Caco-2 (cell line): Measurements from ENCODE around the gene DOCK2. TPM values are rescaled to one million over a fixed set of nuclear protein-coding genes. Genes with fewer than 3 reads are reported as not detected.

Experiments used
- BruUV-seq: library from RNA; stranded (reverse); fragments of 400-500 nt; replicated peaks from 2 replicates; lab custom pipeline; 2021; lab: Mats Ljungman, UMichigan
- CTCF ChIA-PET: fragments of 300-600 bp; sonication (Branson Sonifier 250); formaldehyde crosslinking; loops from one replicate; lab custom pipeline; 2022; ENCODE audit warnings: antibody characterized with exemption; lab: Charles Lee
- POLR2A ChIA-PET: fragments of 300-600 bp; sonication (Branson Sonifier 250); formaldehyde crosslinking; loops from one replicate; lab custom pipeline; 2022; ENCODE audit warnings: antibody characterized with exemption; lab: Charles Lee
- DNase-seq, 2 experiments: peaks; one replicate each; pipeline versions ENCODE4 v3.0.0 to v3.0.0-alpha.2; 2020 to 2022
- H3K27me3 ChIP-seq: replicated peaks from 2 replicates; pipeline ENCODE4 v1.6.0; 2011; ENCODE audit warnings: low read length; ENCODE audit not compliant: control insufficient read depth, insufficient read depth
- H3K36me3 ChIP-seq: 2 replicates; pipeline ENCODE4 v1.5.1; 2011; ENCODE audit warnings: low read length; ENCODE audit not compliant: control insufficient read depth, insufficient read depth
- H3K4me1 ChIP-seq: fragments of 250-450 bp; sonication (Bioruptor Pico); 2 replicates; pipeline ENCODE4 v1.5.1; 2020; ENCODE audit warnings: mild to moderate bottlenecking
- H3K4me3 ChIP-seq: 2 replicates; pipeline ENCODE4 v1.5.1; 2011; ENCODE audit warnings: low read depth, mild to moderate bottlenecking, control low read depth, low read length
- H3K9me3 ChIP-seq: fragments of 250-450 bp; sonication (Bioruptor Pico); 2 replicates; pipeline ENCODE4 v1.5.1; 2020; ENCODE audit warnings: mild to moderate bottlenecking, moderate library complexity
- H3K27ac Mint-ChIP-seq: one replicate; pipeline ENCODE4 v1.8.0; 2022; ENCODE audit warnings: mixed read lengths; ENCODE audit not compliant: unreplicated experiment
- H3K27me3 Mint-ChIP-seq: one replicate; pipeline ENCODE4 v1.8.0; 2022; ENCODE audit warnings: mixed read lengths; ENCODE audit not compliant: insufficient read depth, unreplicated experiment
- H3K36me3 Mint-ChIP-seq: one replicate; pipeline ENCODE4 v1.8.0; 2022; ENCODE audit warnings: mild to moderate bottlenecking, mixed read lengths; ENCODE audit not compliant: insufficient read depth, unreplicated experiment
- H3K4me1 Mint-ChIP-seq: one replicate; pipeline ENCODE4 v1.8.0; 2022; ENCODE audit warnings: low read depth, mixed read lengths; ENCODE audit not compliant: unreplicated experiment
- H3K4me3 Mint-ChIP-seq: one replicate; pipeline ENCODE4 v1.8.0; 2022; ENCODE audit warnings: mild to moderate bottlenecking, moderate library complexity, mixed read lengths; ENCODE audit not compliant: unreplicated experiment
- H3K9me3 Mint-ChIP-seq: one replicate; pipeline ENCODE4 v1.8.0; 2022; ENCODE audit warnings: mixed read lengths; ENCODE audit not compliant: unreplicated experiment
- CTCF ChIP-seq, 2 experiments: fragments of 200-600 bp in 1 of 2; IDR thresholded peaks; 1 replicate in 1 of 2; 2 replicates in 1 of 2; pipeline versions ENCODE4 v1.5.1 to v1.8.0; 2011 to 2022; ENCODE audit warnings: antibody characterized with exemption in 1 of 2, control low read depth in 1 of 2, inconsistent platforms in 1 of 2, low read depth in 1 of 2, low read length in 1 of 2, mild to moderate bottlenecking in 1 of 2, moderate library complexity in 1 of 2; ENCODE audit not compliant: insufficient read depth in 1 of 2, severe bottlenecking in 1 of 2, unreplicated experiment in 1 of 2
- intact Hi-C: fragments of 100-400 bp; cut with micrococcal nuclease; formaldehyde crosslinking; loops from one replicate; pipeline ENCODE4 v1.10.0; 2022; ENCODE audit not compliant: unreplicated experiment
- total RNA-seq: library from RNA; stranded (reverse); gene quantifications from 2 replicates; pipeline ENCODE4 v1.2.3, GENCODE V29; 2022

The DOCK2 gene
- total RNA-seq, 1 experiment from 2014 or later: 0.09 TPM

GRCh38 chr5:170080786-170081445, 443.8 kb downstream of the DOCK2 start:
- no peak for DNase-seq
- BruUV-seq: no TSS peak
- ChIA-PET POLR2A (no interaction called here), CTCF (no interaction called here)
- no peak for TF ChIP-seq CTCF (IDR thresholded peaks at IDR 0.05; ENCODE audit: insufficient read depth in 1 of 2, low read depth in 1 of 2, low read length in 1 of 2, severe bottlenecking in 1 of 2, unreplicated experiment in 1 of 2)
- Mint-ChIP-seq H3K4me1 (no peaks in the 10 kb centered on the region), H3K27ac (no peak overlapping the region), H3K36me3 (no peaks in the 10 kb centered on the region), H3K9me3 (no peaks in the 10 kb centered on the region), H3K27me3 (peaks cover 16% of the 10 kb centered on the region), H3K4me3 (no peak overlapping the region)
- intact Hi-C loops: no loop called here
- H3K4me1 ChIP-seq: no peaks in the 10 kb centered on the region
- H3K9me3 ChIP-seq: no peaks in the 10 kb centered on the region
- no peak overlapping the region for H3K4me3 ChIP-seq
- peaks cover 1% of the 10 kb centered on the region; the same call in 1 of the 2 replicates for H3K27me3 ChIP-seq
- no peaks in the 10 kb centered on the region for H3K36me3 ChIP-seq

DNA sequence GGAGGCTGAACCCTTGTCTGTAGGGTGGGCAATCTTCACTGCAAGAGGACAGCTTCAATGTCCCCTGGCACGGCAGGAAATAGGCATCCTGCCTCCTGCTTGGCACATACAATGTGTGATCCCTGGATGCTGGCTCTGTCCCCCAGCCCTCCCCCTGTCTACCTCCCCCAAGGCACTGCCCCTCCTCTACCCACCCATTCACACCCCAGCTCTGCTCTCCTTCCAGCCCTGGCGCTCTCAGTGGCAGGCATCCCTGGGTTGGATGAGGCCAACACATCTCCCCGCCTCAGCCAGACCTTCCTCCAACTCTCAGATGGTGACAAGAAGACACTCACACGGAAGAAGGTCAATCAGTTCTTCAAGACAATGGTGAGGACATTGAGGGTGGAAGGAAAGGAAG, 444.5 kb downstream of the DOCK2 start:
- H3K4me3 ChIP-seq: no peak overlapping the region
- no peaks in the 10 kb centered on the region for H3K4me1 ChIP-seq
- H3K4me3 Mint-ChIP-seq: no peak overlapping the region
- H3K27me3 ChIP-seq: peaks cover 1% of the 10 kb centered on the region; the same call in 1 of the 2 replicates
- peaks cover 16% of the 10 kb centered on the region for H3K27me3 Mint-ChIP-seq
- no peaks in the 10 kb centered on the region for H3K9me3 Mint-ChIP-seq
- POLR2A ChIA-PET: no interaction called here
- CTCF ChIA-PET: no interaction called here
- no peak for DNase-seq
- intact Hi-C loops: no loop called here
- no peaks in the 10 kb centered on the region for H3K36me3 Mint-ChIP-seq
- no peaks in the 10 kb centered on the region for H3K4me1 Mint-ChIP-seq
- no peak for TF ChIP-seq CTCF (IDR thresholded peaks at IDR 0.05; ENCODE audit: insufficient read depth in 1 of 2, low read depth in 1 of 2, low read length in 1 of 2, severe bottlenecking in 1 of 2, unreplicated experiment in 1 of 2)
- no peaks in the 10 kb centered on the region for H3K9me3 ChIP-seq
- no TSS peak for BruUV-seq
- H3K36me3 ChIP-seq: no peaks in the 10 kb centered on the region
- H3K27ac Mint-ChIP-seq: no peak overlapping the region

DNA sequence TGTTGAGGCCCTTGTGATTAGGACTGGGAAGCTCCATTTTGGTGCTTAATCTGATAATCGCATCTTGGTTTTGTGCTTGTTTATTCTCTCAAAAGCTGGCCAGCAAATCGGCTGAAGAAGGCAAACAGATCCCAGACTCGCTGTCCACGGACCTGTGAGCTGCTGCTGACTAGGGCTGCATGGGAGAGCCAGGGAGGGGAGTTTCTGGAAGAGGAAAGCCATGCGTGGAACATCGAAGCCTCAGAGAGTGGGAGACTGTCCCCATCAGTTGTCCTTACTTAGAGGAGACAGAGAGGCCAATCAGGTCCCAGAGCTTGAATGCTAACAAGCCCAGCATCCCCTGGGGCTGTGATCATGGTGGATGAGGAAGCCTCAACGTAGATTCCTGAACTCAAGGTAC, 445.6 kb downstream of the DOCK2 start:
- H3K27me3 Mint-ChIP-seq: peaks cover 19% of the 10 kb centered on the region
- no peak for TF ChIP-seq CTCF (IDR thresholded peaks at IDR 0.05; ENCODE audit: insufficient read depth in 1 of 2, low read depth in 1 of 2, low read length in 1 of 2, severe bottlenecking in 1 of 2, unreplicated experiment in 1 of 2)
- no peaks in the 10 kb centered on the region for H3K4me1 Mint-ChIP-seq
- no peaks in the 10 kb centered on the region for H3K36me3 Mint-ChIP-seq
- POLR2A ChIA-PET: no interaction called here
- DNase-seq: no peak
- H3K27ac Mint-ChIP-seq: no peak overlapping the region
- no peaks in the 10 kb centered on the region for H3K9me3 Mint-ChIP-seq
- Histone ChIP-seq H3K4me1 (no peaks in the 10 kb centered on the region), H3K9me3 (no peaks in the 10 kb centered on the region), H3K27me3 (peaks cover 1% of the 10 kb centered on the region; the same call in 1 of the 2 replicates), H3K36me3 (no peaks in the 10 kb centered on the region), H3K4me3 (no peak overlapping the region)
- intact Hi-C loops: no loop called here
- no TSS peak for BruUV-seq
- CTCF ChIA-PET: no interaction called here
- H3K4me3 Mint-ChIP-seq: no peak overlapping the region
